Esophagus squamous epithelium (tissue), 5 donors: ENCODE results near the gene IL1A. TPM values are rescaled to one million over a fixed set of nuclear protein-coding genes. Genes with fewer than 3 reads are reported as not detected.

Experiments used
- DNase-seq: peaks from one replicate; lab custom pipeline; 2025; lab: John Stamatoyannopoulos, UW
- H3K27ac ChIP-seq, 4 donors: fragments of 200-600 bp; sonication (generic); one replicate each; pipeline ENCODE4 v1.5.1; 2016 to 2019; ENCODE audit warnings: mild to moderate bottlenecking in 1 of 4
- H3K27me3 ChIP-seq, 4 donors: fragments of 200-600 bp; sonication (generic); 1 replicate in 3 of 4; 2 replicates in 1 of 4; pipeline versions ENCODE4 v1.5.1 to v1.6.0; 2017 to 2021; ENCODE audit warnings: antibody characterized with exemption in 1 of 4
- H3K36me3 ChIP-seq, 3 donors: fragments of 200-600 bp; sonication (generic); one replicate each; pipeline ENCODE4 v1.5.1; 2016 to 2019
- H3K4me1 ChIP-seq, 3 donors: fragments of 200-600 bp; sonication (generic); one replicate each; pipeline ENCODE4 v1.5.1; 2017 to 2019
- H3K4me3 ChIP-seq, 4 donors: fragments of 200-600 bp; sonication (generic); 1 replicate in 3 of 4; 2 replicates in 1 of 4; pipeline ENCODE4 v1.5.1; 2016 to 2019; ENCODE audit warnings: mild to moderate bottlenecking in 2 of 4, moderate library complexity in 1 of 4
- H3K9me3 ChIP-seq, 3 donors: fragments of 200-600 bp; sonication (generic); one replicate each; pipeline ENCODE4 v1.5.1; 2016 to 2019
- POLR2A ChIP-seq, 4 donors: fragments of 450-650 bp; IDR thresholded peaks; one replicate each; pipeline ENCODE4 v1.6.1; 2017; ENCODE audit warnings: antibody characterized with exemption in 4 of 4, mild to moderate bottlenecking in 4 of 4, moderate library complexity in 3 of 4
- WGBS, 2 donors: methylation state at CpG; one replicate each; pipeline ENCODE4 v1.1.5; 2018; 5-methylcytosine and 5-hydroxymethylcytosine counted together
- intact Hi-C: fragments of 100-400 bp; cut with DNase I; formaldehyde crosslinking; loops from one replicate; pipeline ENCODE4 v1.15.0; 2022
- total RNA-seq, 4 donors: library from RNA; depleted of rRNA; stranded (reverse); fragments of >200 nt; gene quantifications; one replicate each; pipeline ENCODE4 v1.1.0, GENCODE V29; 2016
- TF ChIP-seq, protein P1 (sequence below), 6 experiments: fragments of 450-650 bp in 4 of 6; fragments of 200-600 bp in 2 of 6; sonication (generic) in 2 of 6; IDR thresholded peaks; one replicate each; pipeline ENCODE4 v1.5.1; 2016 to 2019; ENCODE audit warnings: antibody characterized with exemption in 6 of 6, mild to moderate bottlenecking in 4 of 6, moderate library complexity in 4 of 6
- donor health status: DM: yes; HTN: yes; CAD: no.

Gene IL1A
- total RNA-seq, 4 donors from 2014 or later, result 0.53 to 37.4 (median 4.3) TPM

DNA sequence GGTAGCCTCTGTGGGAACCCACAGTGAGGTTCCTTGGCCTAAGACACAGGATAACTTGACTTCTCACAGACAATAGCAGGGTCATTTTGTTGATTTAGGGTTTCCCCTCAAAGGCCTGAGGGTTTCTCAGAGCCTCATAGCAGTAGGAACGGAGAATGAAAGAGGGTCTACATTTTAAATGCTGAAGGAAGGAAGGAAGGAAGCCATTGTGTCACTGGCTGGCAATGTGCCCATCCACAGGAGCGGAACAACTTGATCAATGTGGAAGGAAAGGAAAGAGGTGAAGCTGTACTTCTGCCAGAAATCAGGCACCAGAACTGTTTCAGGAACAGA, 47.2 kb upstream of the IL1A start:
- intact Hi-C loops, result no loop called here
- TF ChIP-seq POLR2A (IDR thresholded peaks at IDR 0.05), result no peak
- TF ChIP-seq, protein P1, sequence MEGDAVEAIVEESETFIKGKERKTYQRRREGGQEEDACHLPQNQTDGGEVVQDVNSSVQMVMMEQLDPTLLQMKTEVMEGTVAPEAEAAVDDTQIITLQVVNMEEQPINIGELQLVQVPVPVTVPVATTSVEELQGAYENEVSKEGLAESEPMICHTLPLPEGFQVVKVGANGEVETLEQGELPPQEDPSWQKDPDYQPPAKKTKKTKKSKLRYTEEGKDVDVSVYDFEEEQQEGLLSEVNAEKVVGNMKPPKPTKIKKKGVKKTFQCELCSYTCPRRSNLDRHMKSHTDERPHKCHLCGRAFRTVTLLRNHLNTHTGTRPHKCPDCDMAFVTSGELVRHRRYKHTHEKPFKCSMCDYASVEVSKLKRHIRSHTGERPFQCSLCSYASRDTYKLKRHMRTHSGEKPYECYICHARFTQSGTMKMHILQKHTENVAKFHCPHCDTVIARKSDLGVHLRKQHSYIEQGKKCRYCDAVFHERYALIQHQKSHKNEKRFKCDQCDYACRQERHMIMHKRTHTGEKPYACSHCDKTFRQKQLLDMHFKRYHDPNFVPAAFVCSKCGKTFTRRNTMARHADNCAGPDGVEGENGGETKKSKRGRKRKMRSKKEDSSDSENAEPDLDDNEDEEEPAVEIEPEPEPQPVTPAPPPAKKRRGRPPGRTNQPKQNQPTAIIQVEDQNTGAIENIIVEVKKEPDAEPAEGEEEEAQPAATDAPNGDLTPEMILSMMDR (IDR thresholded peaks at IDR 0.05), result no peak
- no peaks in the 10 kb centered on the region for H3K27me3 ChIP-seq
- no peak for DNase-seq
- H3K36me3 ChIP-seq, result no peaks in the 10 kb centered on the region
- H3K27ac ChIP-seq, result no peak overlapping the region
- no peaks in the 10 kb centered on the region for H3K9me3 ChIP-seq
- H3K4me3 ChIP-seq, result no peak overlapping the region
- 56 to 77% methylated on average over 2 of the region's 2 CpGs for WGBS, 2 donors
- H3K4me1 ChIP-seq, result peaks cover 8 to 40% (median 12%) of the 10 kb centered on the region in 3 donors

DNA sequence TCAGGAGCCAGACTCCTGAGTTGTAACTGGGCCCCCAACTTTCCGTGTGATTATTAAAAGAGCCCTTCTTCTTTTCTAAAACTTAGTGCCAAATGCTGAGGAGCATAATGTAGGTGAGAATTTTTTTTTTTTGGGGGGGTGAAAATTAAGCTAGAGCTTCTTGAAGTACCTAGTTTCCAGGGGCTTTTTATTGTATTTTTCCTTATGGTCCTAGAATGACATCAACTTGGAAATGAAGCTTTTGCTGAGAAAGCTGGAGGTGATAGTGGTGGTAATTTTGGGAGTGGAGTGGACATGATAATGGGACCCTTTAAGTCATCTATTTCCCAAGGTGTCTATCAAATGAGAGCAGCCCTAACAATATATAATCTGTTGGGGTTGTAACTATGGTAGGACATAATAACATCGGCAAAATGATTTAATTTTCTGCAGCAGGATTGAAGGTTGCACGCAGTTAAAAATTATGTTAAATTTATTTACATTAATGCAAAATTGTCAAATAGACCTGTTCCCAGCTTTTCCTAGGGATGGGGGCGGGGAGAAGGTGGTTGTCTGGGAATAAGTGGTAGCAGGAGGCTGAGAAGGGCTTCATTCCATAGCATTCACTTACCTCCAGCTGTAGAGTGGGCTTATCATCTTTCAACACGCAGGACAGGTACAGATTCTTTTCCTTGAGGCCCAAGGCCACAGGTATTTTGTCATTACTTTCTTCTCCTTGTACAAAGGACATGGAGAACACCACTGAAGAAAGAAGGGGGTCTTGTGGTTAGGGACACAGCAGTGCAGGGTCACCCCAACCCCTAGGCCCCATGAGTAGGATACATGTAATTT, 46.6 kb upstream of the IL1A start:
- no peaks in the 10 kb centered on the region for H3K9me3 ChIP-seq
- peaks cover 8 to 34% (median 12%) of the 10 kb centered on the region in 3 donors for H3K4me1 ChIP-seq
- H3K27me3 ChIP-seq, result no peaks in the 10 kb centered on the region
- H3K27ac ChIP-seq, result no peak overlapping the region
- no peaks in the 10 kb centered on the region for H3K36me3 ChIP-seq
- WGBS, 2 donors, result 71 to 97% methylated on average over 5 of the region's 5 CpGs
- H3K4me3 ChIP-seq, result no peak overlapping the region
- intact Hi-C loops, result no loop called here
- TF ChIP-seq POLR2A (IDR thresholded peaks at IDR 0.05), result no peak
- TF ChIP-seq, protein P1 (IDR thresholded peaks at IDR 0.05), result no peak
- no peak for DNase-seq

DNA sequence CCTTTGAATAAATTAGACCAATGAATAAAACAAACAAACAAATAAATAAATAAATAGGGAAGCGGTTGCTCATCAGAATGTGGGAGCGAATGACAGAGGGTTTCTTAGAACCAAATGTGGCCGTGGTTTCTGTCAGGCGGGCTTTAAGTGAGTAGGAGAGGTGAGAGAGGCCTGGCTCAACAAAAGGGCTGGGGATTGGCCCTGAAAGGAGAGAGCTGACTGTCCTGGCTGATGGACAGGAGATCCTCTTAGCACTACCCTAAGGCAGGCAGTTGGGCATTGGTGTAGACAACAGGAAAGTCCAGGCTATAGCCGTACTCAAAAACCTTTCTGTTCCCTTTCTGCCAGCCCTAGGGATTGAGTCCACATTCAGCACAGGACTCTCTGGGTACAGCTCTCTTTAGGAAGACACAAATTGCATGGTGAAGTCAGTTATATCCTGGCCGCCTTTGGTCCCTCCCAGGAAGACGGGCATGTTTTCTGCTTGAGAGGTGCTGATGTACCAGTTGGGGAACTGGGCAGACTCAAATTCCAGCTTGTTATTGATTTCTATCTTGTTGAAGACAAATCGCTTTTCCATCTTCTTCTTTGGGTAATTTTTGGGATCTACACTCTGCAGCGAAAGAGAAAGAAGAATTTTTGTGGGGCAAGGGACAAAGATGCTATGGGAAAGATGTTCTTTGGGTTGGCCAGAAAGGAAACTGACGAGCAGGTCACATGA, 45.8 kb upstream of the IL1A start:
- intact Hi-C loops, result no loop called here
- TF ChIP-seq, protein P1 (IDR thresholded peaks at IDR 0.05), result no peak
- no peak for TF ChIP-seq POLR2A (IDR thresholded peaks at IDR 0.05)
- H3K27ac ChIP-seq, result no peak overlapping the region
- H3K9me3 ChIP-seq, result no peaks in the 10 kb centered on the region
- H3K4me3 ChIP-seq, result no peak overlapping the region
- peaks cover 8 to 27% (median 12%) of the 10 kb centered on the region in 3 donors for H3K4me1 ChIP-seq
- no peaks in the 10 kb centered on the region for H3K36me3 ChIP-seq
- DNase-seq, result no peak
- no peaks in the 10 kb centered on the region for H3K27me3 ChIP-seq
- WGBS, 2 donors, result 93% methylated on average over 9 to 10 of the region's 10 CpGs

DNA sequence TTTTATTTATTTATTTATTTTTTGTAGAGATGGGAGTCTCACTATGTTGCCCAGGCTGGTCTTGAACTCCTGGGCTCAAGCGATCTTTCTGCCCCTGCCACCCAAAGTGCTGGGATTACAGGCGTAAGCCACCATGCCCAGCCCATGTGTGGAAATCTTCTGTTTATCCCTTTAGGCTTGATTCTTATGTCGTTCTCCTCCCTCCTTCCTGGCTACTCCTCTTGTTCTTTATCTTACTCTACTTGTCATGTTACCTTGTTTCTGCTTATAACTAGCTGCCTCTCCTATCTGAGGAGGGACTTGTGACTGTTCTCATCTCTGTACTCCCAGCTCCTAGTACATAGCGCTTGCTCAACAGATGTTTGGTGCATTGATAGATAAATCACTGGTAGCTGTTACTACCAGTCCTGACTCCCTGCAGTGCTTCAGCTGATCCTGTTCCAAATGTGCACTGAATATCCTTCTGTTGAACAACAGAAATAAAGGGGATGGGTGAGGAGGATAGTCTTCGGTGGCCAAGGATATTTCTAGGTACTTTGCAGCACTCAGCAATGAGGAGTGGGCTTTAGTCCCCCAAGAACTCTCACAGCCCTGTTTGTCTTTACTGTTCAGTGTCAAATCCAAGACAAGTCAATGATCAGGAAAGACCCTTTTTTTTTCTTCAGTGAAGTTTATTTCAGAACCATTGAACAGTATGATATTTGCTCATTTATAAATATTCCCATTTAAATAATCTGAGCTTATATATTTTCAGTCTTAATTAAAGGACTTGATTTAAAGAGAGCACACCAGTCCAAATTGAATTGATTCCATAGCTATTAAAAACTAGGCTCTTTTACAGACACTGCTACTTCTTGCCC, 45.0 kb upstream of the IL1A start:
- WGBS, 2 donors, result 80 to 87% methylated on average over 5 of the region's 5 CpGs
- no peak for TF ChIP-seq POLR2A (IDR thresholded peaks at IDR 0.05)
- TF ChIP-seq, protein P1 (IDR thresholded peaks at IDR 0.05), result no peak
- Histone ChIP-seq H3K27ac (no peak overlapping the region), H3K27me3 (no peaks in the 10 kb centered on the region), H3K9me3 (no peaks in the 10 kb centered on the region), H3K4me1 (peaks cover 3 to 21% (median 13%) of the 10 kb centered on the region in 3 donors), H3K4me3 (no peak overlapping the region), H3K36me3 (no peaks in the 10 kb centered on the region)
- intact Hi-C loops, result no loop called here
- DNase-seq, result no peak
